Uterus (tissue), 2 donors: ENCODE data around the gene CMTM8.

ENCODE experiments used
- POLR2A ChIP-seq, 2 donors: fragments of 450-650 bp; IDR thresholded peaks; one replicate each; pipeline ENCODE4 v1.6.1; 2016; ENCODE audit warnings: antibody characterized with exemption in 2 of 2, mild to moderate bottlenecking in 1 of 2, moderate library complexity in 1 of 2
- TF ChIP-seq, protein P1 (sequence below), 4 experiments: fragments of 200-600 bp in 2 of 4; fragments of 450-650 bp in 2 of 4; sonication (generic) in 2 of 4; IDR thresholded peaks; one replicate each; pipeline ENCODE4 v1.5.1; 2016 to 2019; ENCODE audit warnings: antibody characterized with exemption in 4 of 4, mild to moderate bottlenecking in 2 of 4, moderate library complexity in 1 of 4

DNA sequence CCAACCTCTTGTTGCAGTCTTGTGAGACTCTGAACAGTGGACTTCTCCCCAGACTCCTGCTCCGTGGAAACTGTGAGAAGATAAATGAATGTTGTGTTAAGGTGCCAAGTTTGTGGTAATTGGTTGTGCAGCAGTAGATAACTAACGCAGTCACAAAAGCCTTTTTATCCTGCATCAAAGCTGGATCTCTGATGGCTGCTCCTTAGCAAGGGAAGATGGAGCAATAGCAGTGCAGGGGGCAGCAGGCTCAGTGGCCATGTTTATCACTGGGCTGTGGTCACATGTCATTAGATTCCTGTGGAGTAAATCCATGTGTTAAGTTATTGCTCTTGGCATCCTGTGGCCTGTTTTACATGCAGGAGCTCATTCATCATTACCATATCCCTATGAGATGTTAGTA lies 166.7 kb downstream of the CMTM8 start:
- TF ChIP-seq, protein P1, sequence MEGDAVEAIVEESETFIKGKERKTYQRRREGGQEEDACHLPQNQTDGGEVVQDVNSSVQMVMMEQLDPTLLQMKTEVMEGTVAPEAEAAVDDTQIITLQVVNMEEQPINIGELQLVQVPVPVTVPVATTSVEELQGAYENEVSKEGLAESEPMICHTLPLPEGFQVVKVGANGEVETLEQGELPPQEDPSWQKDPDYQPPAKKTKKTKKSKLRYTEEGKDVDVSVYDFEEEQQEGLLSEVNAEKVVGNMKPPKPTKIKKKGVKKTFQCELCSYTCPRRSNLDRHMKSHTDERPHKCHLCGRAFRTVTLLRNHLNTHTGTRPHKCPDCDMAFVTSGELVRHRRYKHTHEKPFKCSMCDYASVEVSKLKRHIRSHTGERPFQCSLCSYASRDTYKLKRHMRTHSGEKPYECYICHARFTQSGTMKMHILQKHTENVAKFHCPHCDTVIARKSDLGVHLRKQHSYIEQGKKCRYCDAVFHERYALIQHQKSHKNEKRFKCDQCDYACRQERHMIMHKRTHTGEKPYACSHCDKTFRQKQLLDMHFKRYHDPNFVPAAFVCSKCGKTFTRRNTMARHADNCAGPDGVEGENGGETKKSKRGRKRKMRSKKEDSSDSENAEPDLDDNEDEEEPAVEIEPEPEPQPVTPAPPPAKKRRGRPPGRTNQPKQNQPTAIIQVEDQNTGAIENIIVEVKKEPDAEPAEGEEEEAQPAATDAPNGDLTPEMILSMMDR (IDR thresholded peaks at IDR 0.05) = no peak
- no peak for TF ChIP-seq POLR2A (IDR thresholded peaks at IDR 0.05)
